Keratinocyte (primary cell): ENCODE measurements around the gene TXN2. TPM values are rescaled to one million over a fixed set of nuclear protein-coding genes. Genes with fewer than 3 reads are reported as not detected.

Experiments
- DNase-seq: peaks from one replicate; pipeline ENCODE4 v3.0.0-alpha.2; 2011; ENCODE audit warnings: low read depth, missing footprints, low spot score
- FAIRE-seq: peaks from 2 replicates; lab custom pipeline; 2011; peaks lifted over from hg19 to GRCh38; lab: Jason Lieb, UNC
- H2AFZ ChIP-seq: 2 replicates; pipeline ENCODE4 v1.6.0; 2012; ENCODE audit warnings: low read length, control low read depth, inconsistent platforms; ENCODE audit not compliant: control insufficient read depth
- H3K27ac ChIP-seq: 2 replicates; pipeline ENCODE4 v1.5.1; 2011; ENCODE audit warnings: low read length; ENCODE audit not compliant: control insufficient read depth, insufficient read depth
- H3K27me3 ChIP-seq: 3 replicates; pipeline ENCODE4 v1.6.0; 2011; ENCODE audit warnings: low read length; ENCODE audit not compliant: control insufficient read depth, insufficient read depth; ENCODE audit errors: extremely low read depth
- H3K36me3 ChIP-seq, 2 experiments: 2 replicates in 1 of 2; 3 replicates in 1 of 2; pipeline ENCODE4 v1.5.1; 2011; ENCODE audit warnings: low read length in 2 of 2, mild to moderate bottlenecking in 1 of 2; ENCODE audit not compliant: control insufficient read depth in 2 of 2, insufficient read depth in 2 of 2; ENCODE audit errors: extremely low read depth in 1 of 2
- H3K4me1 ChIP-seq: 3 replicates; pipeline ENCODE4 v1.5.1; 2011; ENCODE audit warnings: low read length; ENCODE audit not compliant: control insufficient read depth, insufficient read depth; ENCODE audit errors: extremely low read depth
- H3K4me2 ChIP-seq: 3 replicates; pipeline ENCODE4 v1.6.0; 2011; ENCODE audit warnings: low read depth, low read length; ENCODE audit not compliant: control insufficient read depth, insufficient read depth; ENCODE audit errors: extremely low read depth
- H3K4me3 ChIP-seq, 3 experiments: fragments of 200-600 bp in 1 of 3; sonication (generic) in 1 of 3; 2 replicates in 2 of 3; 3 replicates in 1 of 3; pipeline ENCODE4 v1.5.1; 2011 to 2016; ENCODE audit warnings: low read length in 3 of 3, mild to moderate bottlenecking in 3 of 3, control low read depth in 2 of 3, inconsistent platforms in 1 of 3, low read depth in 1 of 3, mixed read lengths in 1 of 3, mixed run types in 1 of 3, moderate library complexity in 1 of 3; ENCODE audit not compliant: control insufficient read depth in 2 of 3, insufficient read depth in 2 of 3; ENCODE audit errors: extremely low read depth in 1 of 3
- H3K79me2 ChIP-seq: 2 replicates; pipeline ENCODE4 v1.6.0; 2012; ENCODE audit warnings: low read length; ENCODE audit not compliant: control insufficient read depth, insufficient read depth
- H3K9ac ChIP-seq: 3 replicates; pipeline ENCODE4 v1.6.0; 2011; ENCODE audit warnings: low read length; ENCODE audit not compliant: control insufficient read depth, insufficient read depth; ENCODE audit errors: extremely low read depth
- H3K9me1 ChIP-seq: 3 replicates; pipeline ENCODE4 v1.6.0; 2011; ENCODE audit warnings: low read length; ENCODE audit not compliant: control insufficient read depth, insufficient read depth; ENCODE audit errors: extremely low read depth
- H3K9me3 ChIP-seq: 2 replicates; pipeline ENCODE4 v1.5.1; 2012; ENCODE audit warnings: low read depth, low read length; ENCODE audit not compliant: control insufficient read depth
- H4K20me1 ChIP-seq: 3 replicates; pipeline ENCODE4 v1.6.0; 2011; ENCODE audit warnings: low read length; ENCODE audit not compliant: control insufficient read depth, insufficient read depth; ENCODE audit errors: extremely low read depth
- CTCF ChIP-seq, 3 experiments: IDR thresholded peaks in 1 of 3; conservative IDR thresholded peaks in 1 of 3; optimal IDR thresholded peaks in 1 of 3; 2 replicates in 2 of 3; 3 replicates in 1 of 3; pipeline versions ENCODE3 to v1.5.1; 2011; ENCODE audit warnings: low read length in 3 of 3, mild to moderate bottlenecking in 3 of 3, moderate library complexity in 2 of 3, control low read depth in 1 of 3, inconsistent platforms in 1 of 3; ENCODE audit not compliant: insufficient read depth in 2 of 3; ENCODE audit errors: extremely low read depth in 1 of 3
- EZH2 ChIP-seq: IDR thresholded peaks from one replicate; pipeline ENCODE4 v1.6.1; 2012; ENCODE audit warnings: inconsistent platforms, mild to moderate bottlenecking, low read length, moderate library complexity
- dilution Hi-C: fragments of 300-500 bp; cut with MboI; formaldehyde crosslinking; loops from one replicate; pipeline ENCODE4 v1.7.0; 2020; ENCODE audit warnings: low sequenced_read_pairs; ENCODE audit not compliant: extremely low pct_ligation_motif_present
- polyA plus RNA-seq, 5 experiments: library from polyadenylated mRNA; depleted of rRNA in 3 of 5; stranded (reverse) in 3 of 5; stranded (forward) in 1 of 5; unstranded in 1 of 5; fragments of >200 nt; gene quantifications; 1 replicate in 1 of 5; 2 replicates in 3 of 5; 3 replicates in 1 of 5; pipeline versions ENCODE4 v1.2.1 to v1.2.3, GENCODE V29; 2011 to 2012; ENCODE audit warnings: missing spikeins in 2 of 5, low read depth in 1 of 5, low replicate concordance in 1 of 5

Gene TXN2
- polyA plus RNA-seq, 1 donor (not counting 4 experiments of a cell fraction or from before 2014, with no cell fraction given), result 95.9 TPM

GRCh38 chr22:36461665-36462649, 19.5 kb downstream of the TXN2 start:
- Histone ChIP-seq H3K4me1 (peaks cover 36% of the 10 kb centered on the region), H3K9me1 (peaks cover 4% of the 10 kb centered on the region), H3K4me2 (peak overlapping the region; percentile 39), H4K20me1 (no peaks in the 10 kb centered on the region), H3K9ac (peak overlapping the region; percentile 55), H3K27ac (peak overlapping the region; percentile 42), H3K9me3 (no peaks in the 10 kb centered on the region), H3K79me2 (no peaks in the 10 kb centered on the region), H3K27me3 (no peaks in the 10 kb centered on the region), H3K36me3 (no peaks in the 10 kb centered on the region), H2AFZ (no peak overlapping the region), H3K4me3 (peak overlapping the region in 1 of 3 experiments; percentile 4)
- DNase-seq (no peak), FAIRE-seq (peak; percentile 98)
- TF ChIP-seq CTCF (optimal IDR thresholded peaks at IDR 0.05 in 1 of 3, IDR thresholded peaks at IDR 0.05 in 1 of 3, conservative IDR thresholded peaks at IDR 0.05 in 1 of 3; ENCODE audit: extremely low read depth in 1 of 3, insufficient read depth in 2 of 3, low read length in 3 of 3), result no peak
- TF ChIP-seq EZH2, result no peak
- dilution Hi-C loops, result no loop called here

- dilution Hi-C loops, result no loop called here
- no peaks in the 10 kb centered on the region for H3K9me3 ChIP-seq
- H3K27me3 ChIP-seq, result no peaks in the 10 kb centered on the region
- H3K4me3 ChIP-seq, result no peak overlapping the region
- FAIRE-seq, result no peak
- no peak overlapping the region for H3K27ac ChIP-seq
- H3K9me1 ChIP-seq, result peaks cover 4% of the 10 kb centered on the region
- H3K4me2 ChIP-seq, result no peak overlapping the region
- no peak overlapping the region for H3K9ac ChIP-seq
- DNase-seq, result no peak
- H3K79me2 ChIP-seq, result no peaks in the 10 kb centered on the region
- no peak for TF ChIP-seq EZH2
- no peak for TF ChIP-seq CTCF (optimal IDR thresholded peaks at IDR 0.05 in 1 of 3, IDR thresholded peaks at IDR 0.05 in 1 of 3, conservative IDR thresholded peaks at IDR 0.05 in 1 of 3; ENCODE audit: extremely low read depth in 1 of 3, insufficient read depth in 2 of 3, low read length in 3 of 3)
- H3K36me3 ChIP-seq, result no peaks in the 10 kb centered on the region
- no peaks in the 10 kb centered on the region for H4K20me1 ChIP-seq
- no peak overlapping the region for H2AFZ ChIP-seq
- peaks cover 23% of the 10 kb centered on the region for H3K4me1 ChIP-seq
Observed at GRCh38 chr22:36460202-36460601, 21.2 kb downstream of the TXN2 start.
